ENCODE data around the gene TMEM229B.

Gene TMEM229B

GRCh38 chr14:67487937-67488893 is at the start of gene TMEM229B:
Gene TMEM229B (minus strand): TSS chr14:67488721. CDS start chr14:67473923, 14,798 bp downstream.
- Histone ChIP-seq H3K36me3 (ENCODE audit: control insufficient read depth, insufficient read depth, low read length) (no peaks in the 10 kb centered on the region), H3K27me3 (ENCODE audit: control insufficient read depth, insufficient read depth, low read length) (no peaks in the 10 kb centered on the region), H3K79me2 (no peaks in the 10 kb centered on the region), H3K4me3 (ENCODE audit: low read depth, low read length) (peak within 1 kb of the TSS; percentile 42), H3K9ac (no peak within 1 kb of the TSS), H3K4me1 (peaks cover 8% of the 10 kb centered on the region), H3K27ac (peak within 1 kb of the TSS; percentile 39), H3K9me3 (ENCODE audit: control insufficient read depth, low read length) (no peaks in the 10 kb centered on the region), H2AFZ (peak within 1 kb of the TSS; percentile 51), H3K4me2 (ENCODE audit: low read length) (peak within 1 kb of the TSS; percentile 47)
- no peak for TF ChIP-seq CTCF (IDR thresholded peaks at IDR 0.05)

GRCh38 chr14:67537736-67538135 is 49.2 kb upstream of the TMEM229B start:
- H3K4me3 ChIP-seq (ENCODE audit: low read depth, low read length) = no peak overlapping the region
- no peaks in the 10 kb centered on the region for H3K9me3 ChIP-seq (ENCODE audit: control insufficient read depth, low read length)
- H3K36me3 ChIP-seq (ENCODE audit: control insufficient read depth, insufficient read depth, low read length) = no peaks in the 10 kb centered on the region
- H3K4me2 ChIP-seq (ENCODE audit: low read length) = no peak overlapping the region
- H2AFZ ChIP-seq = no peak overlapping the region
- H3K79me2 ChIP-seq = peaks cover 26% of the 10 kb centered on the region
- peaks cover 3% of the 10 kb centered on the region for H3K4me1 ChIP-seq
- no peak for TF ChIP-seq CTCF (IDR thresholded peaks at IDR 0.05)
- no peaks in the 10 kb centered on the region for H3K27me3 ChIP-seq (ENCODE audit: control insufficient read depth, insufficient read depth, low read length)
- no peak overlapping the region for H3K9ac ChIP-seq
- H3K27ac ChIP-seq = no peak overlapping the region

GRCh38 chr14:67536087-67536486 is 47.6 kb upstream of the TMEM229B start:
- Histone ChIP-seq H3K4me1 (peaks cover 3% of the 10 kb centered on the region), H3K4me2 (ENCODE audit: low read length) (no peak overlapping the region), H3K9ac (no peak overlapping the region), H2AFZ (no peak overlapping the region), H3K9me3 (ENCODE audit: control insufficient read depth, low read length) (no peaks in the 10 kb centered on the region), H3K27me3 (ENCODE audit: control insufficient read depth, insufficient read depth, low read length) (no peaks in the 10 kb centered on the region), H3K79me2 (peaks cover 26% of the 10 kb centered on the region), H3K36me3 (ENCODE audit: control insufficient read depth, insufficient read depth, low read length) (no peaks in the 10 kb centered on the region), H3K4me3 (ENCODE audit: low read depth, low read length) (no peak overlapping the region), H3K27ac (no peak overlapping the region)
- no peak for TF ChIP-seq CTCF (IDR thresholded peaks at IDR 0.05)

GRCh38 chr14:67533754-67534085 is 45.2 kb upstream of the TMEM229B start:
- Histone ChIP-seq H3K27ac (peak overlapping the region; percentile 89), H3K27me3 (ENCODE audit: control insufficient read depth, insufficient read depth, low read length) (no peaks in the 10 kb centered on the region), H3K9ac (peak overlapping the region; percentile 71), H3K4me1 (peaks cover 3% of the 10 kb centered on the region), H3K9me3 (ENCODE audit: control insufficient read depth, low read length) (no peaks in the 10 kb centered on the region), H3K79me2 (peaks cover 26% of the 10 kb centered on the region), H3K4me3 (ENCODE audit: low read depth, low read length) (peak overlapping the region; percentile 56), H2AFZ (peak overlapping the region; percentile 93), H3K4me2 (ENCODE audit: low read length) (peak overlapping the region; percentile 50), H3K36me3 (ENCODE audit: control insufficient read depth, insufficient read depth, low read length) (no peaks in the 10 kb centered on the region)
- TF ChIP-seq CTCF (IDR thresholded peaks at IDR 0.05) = no peak

Measured in parathyroid adenoma (tissue), 2 donors.